ENCODE results near the gene BMPR1A.
"Not testable (repeated sequence)": the region's sequence is repeated elsewhere in the genome, so short reads cannot be mapped to it uniquely, and the experiment has no call there.

The BMPR1A gene

DNA sequence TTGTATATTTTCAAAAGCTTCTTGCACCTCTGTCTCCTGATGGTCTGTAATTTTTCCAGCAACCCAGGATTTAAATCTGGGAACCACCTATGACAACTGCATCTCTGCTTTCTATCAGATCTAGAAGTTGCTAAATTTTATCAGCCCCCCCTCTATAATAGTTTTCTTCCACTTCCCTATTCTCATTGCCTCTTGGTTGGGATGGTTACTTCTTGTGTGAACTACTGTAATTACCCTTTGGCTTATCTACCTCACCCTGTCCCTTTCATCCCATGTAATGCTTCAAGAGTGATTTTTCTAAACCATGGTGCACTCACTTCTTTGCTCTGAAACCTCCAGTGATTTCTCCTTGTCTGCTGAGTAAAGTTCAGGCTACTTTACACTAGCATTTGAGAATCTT, 92.3 kb downstream of the BMPR1A start:
- no peak for DNase-seq (ENCODE audit: low read depth in 3 of 3)

DNA sequence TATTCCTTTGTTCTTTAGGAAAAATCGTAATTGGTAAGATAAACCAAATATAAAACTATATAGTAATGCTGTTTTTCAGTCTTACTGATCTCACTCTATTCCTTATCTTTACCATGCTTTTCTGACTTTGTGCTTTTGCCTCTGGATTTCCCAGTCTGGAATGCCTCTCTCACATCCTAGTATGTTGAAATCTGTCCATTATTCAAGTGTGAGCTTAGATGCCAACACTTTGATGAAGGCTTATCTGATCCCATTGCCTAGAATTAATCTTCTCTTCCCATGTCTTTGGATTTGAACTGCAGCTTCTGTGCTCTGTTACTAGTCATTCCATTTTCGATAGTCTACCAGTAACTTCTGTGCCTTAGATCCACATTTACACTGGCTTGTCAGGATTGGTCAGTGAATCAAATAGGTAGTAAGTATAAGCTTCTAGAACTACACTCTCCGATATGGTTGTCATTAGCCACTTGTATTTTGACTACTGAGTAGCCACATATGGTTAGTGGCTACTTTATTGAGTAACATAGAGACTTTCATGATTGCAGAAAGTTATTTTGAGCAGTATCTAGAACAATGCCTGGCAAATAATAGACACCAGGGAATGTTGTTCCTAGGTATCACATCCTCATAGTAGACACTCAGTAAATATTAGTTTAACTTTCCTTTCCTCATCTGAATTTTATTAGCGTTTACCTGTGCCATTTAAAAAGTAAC, 92.9 kb downstream of the BMPR1A start:
- DNase-seq (ENCODE audit: low read depth in 3 of 3), result no peak

DNA sequence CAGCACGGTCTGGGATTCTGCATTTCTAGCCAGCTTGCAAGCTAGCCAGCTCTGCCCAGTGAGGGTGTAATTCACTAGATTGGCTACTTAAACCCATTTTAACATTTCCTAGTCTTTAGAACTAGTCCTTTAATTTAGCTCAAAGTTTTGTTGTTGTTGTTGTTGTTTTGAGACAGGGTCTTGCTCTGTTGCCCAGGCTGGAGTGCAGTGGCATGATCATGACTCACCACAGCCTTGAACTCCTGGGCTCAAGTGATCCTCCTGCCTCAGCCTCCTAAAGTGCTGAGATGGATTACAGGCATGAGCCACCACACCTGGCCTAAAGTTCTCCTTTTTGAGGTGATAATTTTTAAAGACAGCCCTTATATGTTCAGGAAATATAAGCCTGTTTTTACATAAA, 94.1 kb downstream of the BMPR1A start:
- no peak for DNase-seq (ENCODE audit: low read depth in 3 of 3)

DNA sequence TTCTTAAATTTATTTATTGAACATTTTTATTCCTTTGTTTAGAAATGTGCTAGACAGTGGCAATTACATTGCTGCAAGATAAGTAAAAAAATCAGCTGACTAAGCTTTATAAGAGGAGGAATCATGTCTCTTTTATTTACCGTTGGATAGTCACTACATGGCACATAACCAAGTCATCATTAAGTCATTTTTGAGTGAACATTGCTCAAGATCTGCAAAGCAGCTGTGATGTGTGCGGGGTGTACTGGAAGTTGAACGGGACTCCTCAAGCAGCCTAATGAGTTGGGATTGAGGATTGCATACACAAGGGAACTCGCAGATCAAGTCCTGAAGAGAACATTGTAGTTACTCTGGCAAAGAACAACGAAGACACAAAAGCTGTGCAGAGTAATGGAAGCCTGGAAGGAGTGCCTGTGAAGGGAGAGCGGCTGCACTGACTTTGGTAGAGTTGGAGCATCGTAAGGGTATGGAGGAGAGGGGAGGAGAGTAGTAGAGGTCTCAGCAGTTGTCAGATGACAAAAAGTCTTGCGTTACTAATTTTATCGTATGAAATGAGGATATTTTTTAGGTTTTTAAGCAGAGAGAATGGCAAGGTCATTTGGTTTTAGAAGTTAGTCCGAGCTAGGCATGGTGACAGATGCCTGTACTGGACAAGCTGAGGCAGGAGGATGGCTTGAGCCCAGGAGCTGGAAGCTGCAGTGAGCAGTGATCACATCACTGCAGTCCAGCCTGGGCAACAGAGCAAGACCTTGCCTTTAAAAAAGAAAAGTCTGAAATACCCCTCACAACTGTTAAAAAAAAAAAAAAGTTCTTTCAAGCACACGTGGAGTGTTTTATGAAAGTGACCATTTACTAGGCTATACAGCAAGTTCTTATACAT, 95.1 kb downstream of the BMPR1A start:
- no peak for DNase-seq (ENCODE audit: low read depth in 3 of 3)

DNA sequence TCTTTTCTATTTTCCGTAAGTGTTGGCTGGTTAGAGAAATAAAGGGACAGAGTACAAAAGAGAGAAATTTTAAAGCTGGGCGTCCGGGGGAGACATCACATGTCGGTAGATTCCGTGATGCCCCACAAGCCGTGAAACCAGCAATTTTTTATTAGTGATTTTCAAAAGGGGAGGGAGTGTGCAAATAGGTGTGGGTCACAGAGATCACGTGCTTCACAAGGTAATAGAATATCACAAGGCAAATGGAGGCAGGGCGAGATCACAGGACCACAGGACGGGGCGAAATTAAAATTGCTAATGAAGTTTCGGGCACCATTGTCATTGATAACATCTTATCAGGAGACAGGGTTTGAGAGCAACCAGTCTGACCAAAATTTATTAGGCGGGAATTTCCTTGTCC, 97.2 kb downstream of the BMPR1A start:
- not testable (repeated sequence) for DNase-seq (ENCODE audit: low read depth in 3 of 3)

DNA sequence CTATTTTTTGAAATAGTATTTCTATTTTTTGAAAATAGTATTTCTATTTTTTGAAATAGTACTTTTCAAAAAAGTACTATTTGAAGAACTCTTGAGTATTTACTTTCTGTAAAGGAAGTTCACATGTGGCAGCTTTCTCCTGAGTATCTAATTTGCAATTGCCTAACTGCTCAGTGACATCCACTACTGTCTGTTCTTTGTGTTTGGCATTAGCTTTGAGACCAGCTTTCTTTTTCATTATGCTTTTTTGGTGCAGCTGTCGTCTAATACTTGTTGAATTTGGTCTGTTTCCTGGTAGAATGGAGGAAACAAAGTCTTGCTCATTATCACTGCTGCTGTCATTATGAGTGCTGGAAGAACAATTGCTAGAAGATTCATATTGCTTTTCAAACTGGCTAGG, 99.1 kb downstream of the BMPR1A start:
- DNase-seq (ENCODE audit: low read depth in 3 of 3), result no peak

DNA sequence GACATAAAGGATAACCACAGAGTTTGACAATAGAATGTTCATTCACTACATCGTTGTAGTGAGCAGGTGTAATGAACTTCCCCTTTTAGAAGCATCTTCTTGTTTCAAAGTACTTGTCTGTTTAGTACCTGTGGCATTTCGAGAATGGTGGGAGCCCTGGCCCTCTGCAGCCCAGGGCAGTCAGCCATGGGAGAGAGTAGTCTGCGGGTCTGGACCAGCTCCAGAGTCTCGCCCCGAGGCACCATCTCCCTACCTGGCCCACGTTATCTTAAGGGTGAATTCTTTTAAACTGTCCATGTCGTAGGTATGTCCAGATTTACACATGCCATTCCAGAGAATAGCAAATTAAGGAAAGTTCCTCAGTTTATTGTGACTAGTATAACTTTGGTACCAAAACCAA, 99.7 kb downstream of the BMPR1A start:
- no peak for DNase-seq (ENCODE audit: low read depth in 3 of 3)

DNA sequence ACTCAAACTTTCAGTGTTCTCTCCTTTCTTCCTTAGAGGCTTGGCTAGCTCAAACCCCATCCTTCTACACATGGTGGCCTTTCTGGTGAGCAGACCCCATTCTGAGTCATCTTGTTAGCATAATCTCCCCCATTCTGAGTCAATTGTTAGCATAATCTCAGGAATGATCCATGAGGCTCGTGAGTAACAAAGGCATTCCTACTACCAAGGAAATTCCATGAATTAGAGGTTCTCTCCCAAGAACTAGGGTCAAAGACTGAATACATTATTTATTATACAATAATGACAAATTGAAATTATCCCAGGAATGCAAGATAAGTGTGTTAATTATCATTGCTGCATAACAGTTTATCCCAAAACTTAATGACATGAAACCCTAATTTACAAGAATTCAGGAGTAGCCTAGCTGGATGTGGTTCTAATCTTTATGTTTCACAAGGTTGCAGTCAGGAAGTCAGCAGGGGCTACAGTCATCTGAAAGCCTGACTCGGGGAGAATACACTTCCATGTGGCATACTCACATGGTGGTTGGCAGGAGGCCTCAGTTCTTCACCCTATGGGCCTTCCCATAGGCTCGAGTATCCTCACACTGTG, 100.8 kb downstream of the BMPR1A start:
- no peak for DNase-seq (ENCODE audit: low read depth in 3 of 3)

DNA sequence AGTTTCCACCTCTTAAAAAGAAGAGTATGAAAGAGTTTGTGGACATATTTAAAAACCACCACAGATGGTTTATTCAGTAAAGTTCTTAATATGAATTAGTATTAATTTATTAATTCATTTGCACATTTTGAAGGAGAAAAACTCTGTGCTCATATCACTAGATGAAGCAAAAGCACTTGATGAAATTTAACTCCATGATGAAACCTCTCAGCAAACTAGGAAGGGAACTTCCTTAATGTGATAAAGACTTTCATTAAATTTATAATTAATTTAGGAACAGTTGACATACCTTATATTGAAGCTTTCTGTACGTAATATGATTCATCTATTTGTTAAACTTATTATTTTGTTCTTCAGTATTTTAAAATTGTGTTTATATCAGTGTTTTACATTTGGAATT, 101.6 kb downstream of the BMPR1A start:
- DNase-seq (ENCODE audit: low read depth in 3 of 3), result no peak

DNA sequence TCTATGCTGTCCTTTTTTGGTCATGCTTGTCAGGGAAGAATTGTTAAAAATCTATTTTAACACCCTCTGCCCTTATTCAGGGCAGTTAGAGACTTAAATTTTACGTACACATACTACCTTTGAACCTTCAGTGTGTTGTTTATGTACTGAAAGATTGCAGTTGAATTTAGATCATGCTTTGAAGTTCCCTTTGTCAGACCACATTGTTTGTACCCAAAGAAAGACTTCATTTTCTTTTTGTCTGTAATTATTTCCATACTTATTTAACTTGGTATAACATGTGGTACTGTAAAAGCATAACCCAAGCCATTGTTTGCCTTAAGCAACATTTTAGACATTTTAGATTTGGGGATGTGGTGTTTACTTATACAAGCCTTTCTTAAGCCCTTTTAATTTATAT, 104.9 kb downstream of the BMPR1A start:
- no peak for DNase-seq (ENCODE audit: low read depth in 3 of 3)

DNA sequence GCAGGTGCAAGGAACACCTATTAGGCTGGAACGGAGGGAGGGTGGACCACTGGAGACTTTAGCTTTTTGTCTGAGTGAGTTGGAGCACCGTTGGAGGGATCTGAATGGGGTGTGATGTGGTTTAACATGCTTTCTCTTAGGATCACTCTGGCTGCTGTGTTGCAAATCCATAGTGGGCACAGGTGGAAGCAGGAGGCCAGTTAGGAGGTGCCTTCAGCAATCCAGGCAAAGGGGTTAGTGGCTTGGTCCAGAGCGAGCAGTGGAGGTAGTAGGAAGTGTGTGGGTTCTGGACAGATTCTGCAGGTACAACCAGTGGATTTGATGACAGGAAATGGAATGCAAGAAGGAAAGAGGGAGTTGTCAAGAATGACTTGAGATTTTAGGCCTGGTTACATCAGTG, 106.0 kb downstream of the BMPR1A start:
- DNase-seq (ENCODE audit: low read depth in 3 of 3), result no peak

DNA sequence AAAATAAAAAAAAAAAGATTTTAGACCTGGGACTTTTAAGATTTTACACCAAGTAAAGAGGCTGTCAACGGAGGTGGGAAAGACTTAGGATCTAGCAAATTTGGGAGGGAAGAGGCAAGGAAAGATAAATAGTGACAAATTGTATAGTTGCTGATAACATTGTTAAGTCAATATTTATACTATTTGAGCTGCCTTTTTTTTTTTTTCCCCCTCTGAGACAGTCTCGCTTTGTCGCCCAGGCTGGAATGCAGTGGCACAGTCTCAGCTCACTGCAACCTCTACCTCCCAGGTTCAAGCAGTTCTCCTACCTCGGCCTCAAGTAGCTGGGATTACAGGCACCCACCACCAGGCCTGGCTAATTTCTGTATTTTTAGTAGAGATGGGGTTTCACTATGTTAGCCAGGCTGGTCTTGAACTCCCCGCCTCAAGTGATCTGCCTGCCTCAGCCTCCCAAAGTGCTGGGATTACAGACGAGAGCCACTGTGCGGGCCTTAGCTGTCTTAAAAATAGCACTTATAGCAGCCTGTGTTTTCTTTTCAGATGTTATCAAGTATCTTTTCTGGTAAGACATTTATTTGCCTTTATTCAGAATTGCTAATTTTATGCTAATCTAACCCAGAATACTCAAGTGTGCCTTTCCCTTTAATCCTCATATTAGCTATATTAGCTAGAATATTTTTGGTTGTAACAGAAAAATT, 106.5 kb downstream of the BMPR1A start:
- DNase-seq (ENCODE audit: low read depth in 3 of 3), result no peak

DNA sequence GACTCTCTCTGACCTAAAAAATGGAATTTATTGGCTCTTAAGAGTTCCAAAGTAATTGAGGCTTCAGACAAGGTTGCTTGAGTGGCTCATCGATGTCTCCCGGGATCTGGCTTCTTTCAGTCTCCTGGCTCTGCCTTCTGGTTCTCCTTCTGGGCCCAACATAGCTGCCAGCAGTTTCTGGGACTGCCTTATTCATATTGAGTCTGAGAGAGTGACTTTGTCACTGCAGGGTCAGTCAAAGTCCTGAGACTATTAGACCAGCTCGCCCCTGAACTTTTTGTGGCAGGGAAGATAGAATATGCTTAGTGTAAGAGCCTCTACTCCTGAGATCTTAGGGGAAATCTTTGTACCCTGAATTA, 107.0 kb downstream of the BMPR1A start:
- DNase-seq (ENCODE audit: low read depth in 3 of 3), result no peak

DNA sequence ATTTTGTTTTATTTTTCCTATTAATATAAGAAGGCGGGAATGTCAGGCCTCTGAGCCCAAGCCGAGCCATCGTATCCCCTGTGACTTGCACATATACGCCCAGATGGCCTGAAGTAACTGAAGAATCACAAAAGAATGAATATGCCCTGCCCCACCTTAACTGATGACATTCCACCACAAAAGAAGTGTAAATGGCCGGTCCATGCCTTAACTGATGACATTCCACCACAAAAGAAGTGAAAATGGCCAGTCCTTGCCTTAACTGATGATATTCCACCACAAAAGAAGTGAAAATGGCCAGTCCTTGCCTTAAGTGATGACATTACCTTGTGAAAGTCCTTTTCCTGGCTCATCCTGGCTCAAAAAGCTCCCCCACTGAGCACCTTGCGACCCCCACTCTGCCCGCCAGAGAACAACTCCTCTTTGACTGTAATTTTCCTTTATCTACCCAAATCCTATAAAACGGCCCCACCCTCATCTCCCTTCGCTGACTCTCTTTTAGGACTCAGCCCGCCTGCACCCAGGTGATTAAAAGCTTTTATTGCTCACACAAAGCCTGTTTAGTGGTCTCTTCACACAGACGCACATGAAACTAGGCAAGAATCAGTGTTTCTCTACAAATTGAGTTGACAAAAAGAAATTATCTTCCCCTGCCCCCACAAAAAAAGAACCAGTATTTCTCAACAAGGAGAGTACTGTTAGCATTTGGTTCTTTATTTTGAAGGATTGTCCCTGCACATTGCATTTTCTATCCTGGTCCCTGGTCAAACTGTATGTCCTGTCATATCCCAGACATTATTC, 108.8 kb downstream of the BMPR1A start:
- not testable (repeated sequence) for DNase-seq (ENCODE audit: low read depth in 3 of 3)

DNA sequence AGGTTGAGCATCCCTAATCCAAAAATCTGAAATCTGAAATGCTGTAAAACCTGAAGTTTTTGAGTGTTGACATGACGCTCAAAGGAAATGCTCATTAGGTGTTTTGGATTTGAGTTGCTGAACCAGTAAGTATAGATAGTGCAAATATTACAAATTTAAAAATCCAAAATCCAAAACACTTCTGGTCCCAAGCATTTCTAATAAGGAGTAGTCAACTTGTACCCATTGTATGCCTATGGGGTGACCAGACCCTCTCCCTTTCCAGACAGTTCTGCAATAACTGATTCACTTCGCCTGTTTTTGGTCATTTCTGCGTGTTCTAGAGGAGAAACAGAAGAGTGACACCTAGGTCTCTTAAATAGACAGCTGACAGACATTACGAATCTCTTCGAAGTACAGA, 110.7 kb downstream of the BMPR1A start:
- DNase-seq (ENCODE audit: low read depth in 3 of 3), result no peak

DNA sequence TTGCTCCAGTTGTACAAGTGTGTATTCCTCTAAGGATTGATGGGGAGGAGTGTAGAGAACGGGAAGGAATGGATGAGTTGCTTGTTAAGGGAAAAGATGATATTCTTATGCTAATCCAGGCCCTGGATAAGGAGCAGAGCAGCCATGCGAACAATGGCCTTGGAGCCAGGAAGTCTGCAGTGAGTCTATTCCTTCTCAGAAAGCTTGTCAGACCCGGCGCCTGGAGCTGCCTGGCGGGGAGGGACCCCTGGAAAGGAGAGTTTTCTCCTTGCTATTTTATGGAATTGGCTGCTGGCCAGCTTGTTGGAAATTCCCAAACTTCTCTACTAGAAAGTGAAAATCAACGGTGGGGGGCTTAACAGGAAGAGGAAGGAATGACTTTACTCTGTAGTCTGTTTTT, 111.9 kb downstream of the BMPR1A start:
- DNase-seq (ENCODE audit: low read depth in 3 of 3), result no peak

DNA sequence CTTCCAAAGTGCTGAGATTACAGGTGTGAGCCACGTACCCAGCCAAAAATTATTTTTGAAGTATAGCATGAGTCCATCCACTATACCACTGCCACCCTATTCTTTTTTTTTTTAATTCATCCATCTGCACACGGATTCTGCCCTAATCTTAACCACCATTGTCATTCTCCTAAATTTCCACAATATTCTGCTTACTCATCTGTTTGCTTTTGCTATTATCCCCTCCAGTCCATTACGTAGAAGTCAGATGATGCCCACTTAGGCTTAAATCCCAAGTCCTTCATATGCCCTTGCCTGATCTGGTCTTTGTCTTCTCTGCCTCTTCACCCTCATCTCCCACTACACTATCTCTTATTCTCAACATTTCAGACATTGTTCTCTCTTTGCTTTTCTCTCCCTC, 114.3 kb downstream of the BMPR1A start:
- DNase-seq (ENCODE audit: low read depth in 3 of 3), result no peak

DNA sequence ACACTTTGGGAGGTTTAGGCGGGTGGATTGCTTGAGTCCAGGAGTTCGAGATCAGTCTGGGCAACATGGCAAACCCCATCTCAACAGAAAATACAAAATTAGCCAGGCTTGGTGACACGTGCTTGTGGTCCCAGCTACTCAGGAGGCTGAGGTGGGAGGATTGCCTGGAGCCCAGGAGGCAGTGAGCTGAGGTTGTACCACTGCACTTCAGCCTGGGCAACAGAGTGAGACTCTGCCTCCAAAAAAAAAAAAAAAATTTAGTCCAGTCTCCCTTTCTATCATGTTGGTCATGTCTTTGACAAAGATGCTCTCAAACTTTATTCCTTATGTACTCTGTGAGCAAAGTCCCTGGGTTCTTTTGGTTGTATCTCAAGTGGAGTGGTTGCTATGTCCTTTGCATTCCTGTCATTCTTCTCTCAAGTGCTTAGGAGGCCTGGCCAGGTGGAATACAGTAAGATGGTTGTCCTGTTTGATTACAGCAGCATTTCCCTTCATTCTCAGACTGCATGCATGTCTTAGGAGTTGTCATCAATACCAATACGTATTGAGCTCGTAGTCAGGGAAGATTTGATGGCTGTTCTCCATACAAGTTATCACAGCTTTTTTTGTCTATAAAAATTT, 115.3 kb downstream of the BMPR1A start:
- DNase-seq (ENCODE audit: low read depth in 3 of 3), result no peak

DNA sequence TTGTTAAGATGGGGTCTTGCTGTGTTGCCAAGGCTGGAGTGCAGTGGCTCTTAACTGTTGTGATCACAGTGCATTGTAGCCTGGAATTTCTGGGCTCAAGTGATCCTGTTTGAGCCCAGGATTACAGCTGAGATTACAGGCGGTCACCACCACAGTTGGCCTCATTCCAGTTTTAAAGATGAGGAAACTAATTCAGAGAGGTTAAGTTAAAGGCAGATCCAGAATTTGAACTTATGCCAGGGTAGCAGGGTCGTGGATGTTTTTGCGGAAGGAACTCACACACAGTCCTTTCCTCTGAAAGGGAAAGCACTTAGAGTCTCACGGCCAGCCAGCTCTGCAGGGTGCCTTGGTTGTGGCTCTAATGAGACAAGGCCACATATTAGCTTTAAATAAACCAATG, 116.3 kb downstream of the BMPR1A start:
- DNase-seq (ENCODE audit: low read depth in 3 of 3), result no peak

DNA sequence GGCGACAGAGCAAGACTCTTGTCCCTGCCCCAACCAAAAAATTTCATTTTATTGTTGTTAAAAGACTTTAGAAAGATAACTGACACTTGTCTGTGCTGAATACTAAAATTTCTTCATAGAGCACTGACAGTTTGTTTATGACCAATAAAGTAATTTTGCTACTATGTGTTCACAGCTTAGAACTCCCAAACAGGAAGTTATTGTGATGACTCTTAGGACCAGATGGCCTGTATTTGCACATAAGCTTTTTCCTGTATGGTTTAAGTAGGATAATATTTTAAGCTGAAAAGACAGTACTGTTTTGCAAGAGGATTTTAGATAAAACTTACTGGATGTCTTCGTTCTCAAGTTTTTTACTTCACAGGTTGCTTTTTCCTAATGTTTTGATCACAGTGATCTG, 120.3 kb downstream of the BMPR1A start:
- DNase-seq (ENCODE audit: low read depth in 3 of 3), result no peak

Data from stimulated activated CD4-positive, alpha-beta T cell treated with anti-CD3 and anti-CD28 coated beads, TNF-alpha, amount 100 ng/mL, for 4 hours (primary cell).